NK-92 (cell line): ENCODE results near the gene ZKSCAN7.
"Not testable (repeated sequence)": the region's sequence is repeated elsewhere in the genome, so short reads cannot be mapped to it uniquely, and the experiment has no call there.

Experiments
- DNase-seq: peaks from one replicate; lab custom pipeline; 2025; ENCODE audit not compliant: unreplicated experiment; lab: John Stamatoyannopoulos, UW

Gene ZKSCAN7

GRCh38 chr3:44576613-44577012 is 21.6 kb downstream of the ZKSCAN7 start:
- DNase-seq, result no peak

- DNase-seq, result not testable (repeated sequence)
These were observed 22.5 kb downstream of the ZKSCAN7 start for GRCh38 chr3:44577354-44577952.

GRCh38 chr3:44578316-44578715 is 23.3 kb downstream of the ZKSCAN7 start:
- DNase-seq, result not testable (repeated sequence)

GRCh38 chr3:44578924-44579515 is 24.0 kb downstream of the ZKSCAN7 start:
- not testable (repeated sequence) for DNase-seq

GRCh38 chr3:44579749-44580148 is 24.8 kb downstream of the ZKSCAN7 start:
- DNase-seq, result not testable (repeated sequence)

- DNase-seq, result not testable (repeated sequence)
These were observed 26.0 kb downstream of the ZKSCAN7 start for GRCh38 chr3:44580971-44581370.

GRCh38 chr3:44584646-44585501 is 29.9 kb downstream of the ZKSCAN7 start, which contains the start of gene ZNF660:
Gene ZNF660 (plus strand): TSS chr3:44584964. CDS start chr3:44594194, 9,230 bp downstream.
- no peak for DNase-seq

GRCh38 chr3:44596621-44597020 is 41.6 kb downstream of the ZKSCAN7 start:
- DNase-seq, result no peak

GRCh38 chr3:44601749-44602148 is 46.8 kb downstream of the ZKSCAN7 start:
- no peak for DNase-seq

GRCh38 chr3:44612678-44613077 is 57.7 kb downstream of the ZKSCAN7 start:
- DNase-seq, result no peak
